Measurements from ENCODE around the gene MYO1C. TPM values are rescaled to one million over a fixed set of nuclear protein-coding genes. Genes with fewer than 3 reads are reported as not detected.

Gene MYO1C
- total and polyA plus RNA-seq, 5 donors from 2014 or later: 7.3 to 33.7 (median 10.6) TPM

Other genes with a start within 250 kb of the MYO1C start
- not detected for gene BHLHA9, start 222.2 kb downstream of the MYO1C start, total RNA-seq
- not detected for gene BHLHA9, start 222.2 kb downstream of the MYO1C start, polyA plus RNA-seq
- gene TRARG1, start 213.0 kb downstream of the MYO1C start, total RNA-seq: 0.15 TPM
- gene TRARG1, start 213.0 kb downstream of the MYO1C start, polyA plus RNA-seq: under 1 TPM in 2 of 4 donors, not detected in 2; 0.11 to 0.14 TPM
- 136 TPM for gene YWHAE, start 92.5 kb downstream of the MYO1C start, total RNA-seq
- gene YWHAE, start 92.5 kb downstream of the MYO1C start, polyA plus RNA-seq: 10 to 100 TPM; 68.6 to 92.5 (median 82.5) TPM
- gene CRK, start 36.5 kb downstream of the MYO1C start, total RNA-seq: 18.2 TPM
- 10 to 100 TPM; 15.3 to 33.0 (median 26.8) TPM for gene CRK, start 36.5 kb downstream of the MYO1C start, polyA plus RNA-seq
- gene INPP5K, start 23.9 kb upstream of the MYO1C start, total RNA-seq: 193 TPM
- gene INPP5K, start 23.9 kb upstream of the MYO1C start, polyA plus RNA-seq: 100 to 1,000 TPM; 115 to 130 (median 121) TPM
- gene PITPNA, start 70.1 kb upstream of the MYO1C start, total RNA-seq: 40.5 TPM
- gene PITPNA, start 70.1 kb upstream of the MYO1C start, polyA plus RNA-seq: 10 to 100 TPM; 21.2 to 35.2 (median 26.8) TPM
- gene SLC43A2, start 136.1 kb upstream of the MYO1C start, total RNA-seq: 6.6 TPM
- gene SLC43A2, start 136.1 kb upstream of the MYO1C start, polyA plus RNA-seq: 1 to 10 TPM; 3.5 to 6.9 (median 5.2) TPM
- gene SCARF1, start 153.0 kb upstream of the MYO1C start, total RNA-seq: 1.5 TPM
- gene SCARF1, start 153.0 kb upstream of the MYO1C start, polyA plus RNA-seq: under 1 TPM in 1 of 4 donors, not detected in 3; 0.49 TPM
- gene RILP, start 157.2 kb upstream of the MYO1C start, total RNA-seq: 1.5 TPM
- 1 to 10 TPM; 3.7 to 7.6 (median 5.2) TPM for gene RILP, start 157.2 kb upstream of the MYO1C start, polyA plus RNA-seq
- gene PRPF8, start 192.2 kb upstream of the MYO1C start, total RNA-seq: 405 TPM
- 100 to 1,000 TPM; 146 to 170 (median 159) TPM for gene PRPF8, start 192.2 kb upstream of the MYO1C start, polyA plus RNA-seq
- 0.35 TPM for gene TLCD2, start 217.7 kb upstream of the MYO1C start, total RNA-seq
- under 1 TPM in 2 of 4 donors, not detected in 2; 0.03 to 0.17 TPM for gene TLCD2, start 217.7 kb upstream of the MYO1C start, polyA plus RNA-seq
- gene WDR81, start 232.0 kb upstream of the MYO1C start, total RNA-seq: 48.4 TPM
- gene WDR81, start 232.0 kb upstream of the MYO1C start, polyA plus RNA-seq: 10 to 100 TPM; 10.6 to 15.5 (median 11.1) TPM

Data from CD4-positive, CD25-positive, alpha-beta regulatory T cell (primary cell).